ENCODE measurements around the gene MAGEB17.

The MAGEB17 gene

DNA sequence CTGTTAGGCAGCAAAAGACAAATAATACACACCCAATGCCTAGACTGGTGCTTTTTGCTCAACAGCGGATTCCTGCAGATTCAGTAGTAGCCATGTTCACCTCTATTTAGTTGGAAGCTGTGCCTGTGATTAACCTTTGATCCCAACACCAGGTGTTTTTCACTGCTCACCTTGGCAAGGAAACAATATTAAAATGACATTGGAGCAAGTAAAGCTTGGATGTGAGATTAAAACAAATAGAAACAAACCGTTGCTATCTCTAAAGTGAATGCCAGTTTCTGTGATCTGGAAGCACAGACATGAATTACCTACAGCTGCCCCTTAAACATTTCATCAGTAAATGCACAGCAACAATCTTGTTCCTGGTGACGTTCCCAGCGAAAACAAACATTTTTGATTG lies 35.7 kb downstream of the MAGEB17 start:
- H3K36me3 ChIP-seq (ENCODE audit: control insufficient read depth in 2 of 2, insufficient read depth in 2 of 2, low read length in 2 of 2), result no peaks in the 10 kb centered on the region
- H3K27ac ChIP-seq (ENCODE audit: low read depth in 2 of 2, low read length in 2 of 2), result no peak overlapping the region
- no peaks in the 10 kb centered on the region for H3K4me1 ChIP-seq (ENCODE audit: control insufficient read depth in 2 of 2, insufficient read depth in 2 of 2, low read length in 2 of 2)
- H3K4me3 ChIP-seq (ENCODE audit: low read length in 2 of 2), result no peak overlapping the region
- no peaks in the 10 kb centered on the region for H3K9me3 ChIP-seq (ENCODE audit: control insufficient read depth in 2 of 2, low read length in 2 of 2)
- no peak overlapping the region for H3K9ac ChIP-seq (ENCODE audit: low read depth in 1 of 2, low read length in 2 of 2)
- peaks cover 0 to 6% of the 10 kb centered on the region in 2 donors for H3K27me3 ChIP-seq (ENCODE audit: control insufficient read depth in 2 of 2, insufficient read depth in 2 of 2, low read length in 2 of 2)

DNA sequence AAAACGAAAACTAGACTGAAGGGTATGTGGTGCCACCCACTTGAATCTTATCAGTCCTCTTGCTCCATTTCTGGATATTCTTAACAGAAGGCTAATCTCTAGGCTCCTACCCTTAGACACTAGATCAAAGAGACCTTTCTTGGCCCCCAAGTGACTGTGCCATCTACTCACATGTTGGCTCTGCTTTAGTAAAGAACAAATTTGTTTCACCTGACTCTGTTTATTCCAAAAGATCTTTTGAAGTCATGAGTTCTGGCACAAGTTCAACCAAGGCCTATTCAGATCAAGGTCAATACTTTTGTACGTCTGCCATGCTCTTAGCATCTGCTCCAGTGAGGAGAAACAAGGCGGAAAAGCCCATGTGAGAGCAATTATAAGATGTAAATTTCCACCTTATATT lies 37.3 kb downstream of the MAGEB17 start:
- Histone ChIP-seq H3K4me1 (ENCODE audit: control insufficient read depth in 2 of 2, insufficient read depth in 2 of 2, low read length in 2 of 2) (no peaks in the 10 kb centered on the region), H3K27ac (ENCODE audit: low read depth in 2 of 2, low read length in 2 of 2) (no peak overlapping the region), H3K9me3 (ENCODE audit: control insufficient read depth in 2 of 2, low read length in 2 of 2) (no peaks in the 10 kb centered on the region), H3K4me3 (ENCODE audit: low read length in 2 of 2) (no peak overlapping the region), H3K9ac (ENCODE audit: low read depth in 1 of 2, low read length in 2 of 2) (no peak overlapping the region), H3K36me3 (ENCODE audit: control insufficient read depth in 2 of 2, insufficient read depth in 2 of 2, low read length in 2 of 2) (no peaks in the 10 kb centered on the region), H3K27me3 (ENCODE audit: control insufficient read depth in 2 of 2, insufficient read depth in 2 of 2, low read length in 2 of 2) (no peaks in the 10 kb centered on the region)

DNA sequence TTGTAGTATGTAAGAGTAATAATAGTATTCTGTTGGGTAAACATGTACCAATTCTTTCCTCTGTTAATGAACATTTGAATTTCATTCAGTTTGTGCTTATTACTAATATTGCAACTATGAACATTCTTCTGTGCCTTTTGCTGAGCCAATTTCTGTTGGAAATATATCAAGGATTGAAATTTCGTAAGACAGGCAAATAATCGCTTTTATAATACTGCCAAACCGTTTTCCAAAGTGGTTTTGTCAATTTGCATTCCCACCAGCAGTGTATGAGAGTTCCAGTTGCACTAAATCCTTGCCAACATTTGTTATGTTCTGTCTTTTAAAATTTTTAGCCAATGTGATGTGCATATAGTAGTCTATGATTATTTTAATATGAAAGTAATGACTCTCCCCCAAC lies 38.6 kb downstream of the MAGEB17 start:
- Histone ChIP-seq H3K9ac (ENCODE audit: low read depth in 1 of 2, low read length in 2 of 2) (no peak overlapping the region), H3K27me3 (ENCODE audit: control insufficient read depth in 2 of 2, insufficient read depth in 2 of 2, low read length in 2 of 2) (no peaks in the 10 kb centered on the region), H3K4me1 (ENCODE audit: control insufficient read depth in 2 of 2, insufficient read depth in 2 of 2, low read length in 2 of 2) (no peaks in the 10 kb centered on the region), H3K36me3 (ENCODE audit: control insufficient read depth in 2 of 2, insufficient read depth in 2 of 2, low read length in 2 of 2) (no peaks in the 10 kb centered on the region), H3K4me3 (ENCODE audit: low read length in 2 of 2) (no peak overlapping the region), H3K27ac (ENCODE audit: low read depth in 2 of 2, low read length in 2 of 2) (no peak overlapping the region), H3K9me3 (ENCODE audit: control insufficient read depth in 2 of 2, low read length in 2 of 2) (no peaks in the 10 kb centered on the region)

DNA sequence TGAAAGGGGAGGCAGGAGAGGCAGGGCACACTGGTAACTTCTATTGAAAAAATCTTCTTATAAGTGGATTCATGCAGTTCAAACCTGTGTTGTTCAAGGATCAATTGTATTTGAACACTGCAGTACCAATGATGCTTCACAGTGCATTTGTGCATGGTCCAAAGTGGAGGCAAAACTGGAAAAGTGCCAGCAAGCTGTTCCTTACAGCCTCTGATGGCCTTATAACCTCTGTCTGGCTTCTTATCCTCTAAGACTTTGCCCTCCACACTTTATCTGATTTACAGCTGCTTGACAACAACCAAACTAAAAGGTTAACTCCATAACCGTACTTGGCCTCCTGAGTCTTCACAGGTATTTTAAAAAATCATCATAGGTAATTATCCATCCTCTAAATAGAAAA lies 40.4 kb downstream of the MAGEB17 start:
- H3K4me1 ChIP-seq (ENCODE audit: control insufficient read depth in 2 of 2, insufficient read depth in 2 of 2, low read length in 2 of 2), result no peaks in the 10 kb centered on the region
- H3K9me3 ChIP-seq (ENCODE audit: control insufficient read depth in 2 of 2, low read length in 2 of 2), result no peaks in the 10 kb centered on the region
- no peaks in the 10 kb centered on the region for H3K36me3 ChIP-seq (ENCODE audit: control insufficient read depth in 2 of 2, insufficient read depth in 2 of 2, low read length in 2 of 2)
- no peak overlapping the region for H3K4me3 ChIP-seq (ENCODE audit: low read length in 2 of 2)
- H3K9ac ChIP-seq (ENCODE audit: low read depth in 1 of 2, low read length in 2 of 2), result no peak overlapping the region
- H3K27me3 ChIP-seq (ENCODE audit: control insufficient read depth in 2 of 2, insufficient read depth in 2 of 2, low read length in 2 of 2), result peaks cover 0 to 3% of the 10 kb centered on the region in 2 donors
- H3K27ac ChIP-seq (ENCODE audit: low read depth in 2 of 2, low read length in 2 of 2), result no peak overlapping the region

DNA sequence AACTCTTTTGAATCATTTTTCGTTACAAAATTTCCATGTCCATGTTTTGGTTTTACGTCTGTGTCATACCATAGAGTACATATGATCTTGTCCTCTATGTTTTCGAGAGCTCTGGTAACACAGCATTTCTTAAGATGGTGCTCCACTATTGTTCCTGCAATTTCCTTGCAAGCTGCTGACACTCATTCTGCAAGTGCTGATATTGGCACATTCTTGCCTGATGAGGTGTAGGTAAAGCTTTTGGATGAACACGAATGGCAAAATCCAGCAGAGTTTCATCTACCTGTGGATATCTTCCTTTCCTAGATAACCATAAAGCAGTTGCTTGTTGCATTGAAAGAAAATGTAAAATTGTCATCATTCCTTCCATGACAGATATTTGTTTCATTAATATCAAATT lies 41.3 kb downstream of the MAGEB17 start:
- Histone ChIP-seq H3K4me3 (ENCODE audit: low read length in 2 of 2) (no peak overlapping the region), H3K9me3 (ENCODE audit: control insufficient read depth in 2 of 2, low read length in 2 of 2) (no peaks in the 10 kb centered on the region), H3K27me3 (ENCODE audit: control insufficient read depth in 2 of 2, insufficient read depth in 2 of 2, low read length in 2 of 2) (peaks cover 0 to 3% of the 10 kb centered on the region in 2 donors), H3K36me3 (ENCODE audit: control insufficient read depth in 2 of 2, insufficient read depth in 2 of 2, low read length in 2 of 2) (no peaks in the 10 kb centered on the region), H3K9ac (ENCODE audit: low read depth in 1 of 2, low read length in 2 of 2) (no peak overlapping the region), H3K4me1 (ENCODE audit: control insufficient read depth in 2 of 2, insufficient read depth in 2 of 2, low read length in 2 of 2) (no peaks in the 10 kb centered on the region), H3K27ac (ENCODE audit: low read depth in 2 of 2, low read length in 2 of 2) (no peak overlapping the region)

DNA sequence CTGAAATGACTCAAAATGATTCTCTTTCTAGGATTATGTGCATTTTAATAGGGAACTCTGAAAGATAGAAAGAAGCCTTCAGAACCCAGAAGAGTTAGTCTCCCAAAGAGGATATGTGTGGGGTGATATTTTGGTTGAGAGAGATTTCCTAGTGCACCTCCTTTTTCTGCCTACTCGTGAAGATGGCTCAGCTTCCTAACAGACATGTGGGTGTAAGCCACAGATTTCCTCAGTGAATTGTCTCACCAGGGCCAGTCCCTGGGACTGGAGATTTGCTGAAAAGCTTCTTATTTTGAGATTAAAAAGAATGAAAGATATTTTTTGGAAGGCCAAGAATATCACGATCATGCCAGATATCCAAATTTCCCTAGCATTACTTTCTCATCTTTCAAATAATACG lies 42.8 kb downstream of the MAGEB17 start:
- no peaks in the 10 kb centered on the region for H3K36me3 ChIP-seq (ENCODE audit: control insufficient read depth in 2 of 2, insufficient read depth in 2 of 2, low read length in 2 of 2)
- H3K27me3 ChIP-seq (ENCODE audit: control insufficient read depth in 2 of 2, insufficient read depth in 2 of 2, low read length in 2 of 2), result peaks cover 0 to 3% of the 10 kb centered on the region in 2 donors
- H3K9ac ChIP-seq (ENCODE audit: low read depth in 1 of 2, low read length in 2 of 2), result no peak overlapping the region
- no peak overlapping the region for H3K4me3 ChIP-seq (ENCODE audit: low read length in 2 of 2)
- no peaks in the 10 kb centered on the region for H3K4me1 ChIP-seq (ENCODE audit: control insufficient read depth in 2 of 2, insufficient read depth in 2 of 2, low read length in 2 of 2)
- H3K9me3 ChIP-seq (ENCODE audit: control insufficient read depth in 2 of 2, low read length in 2 of 2), result no peaks in the 10 kb centered on the region
- H3K27ac ChIP-seq (ENCODE audit: low read depth in 2 of 2, low read length in 2 of 2), result no peak overlapping the region

DNA sequence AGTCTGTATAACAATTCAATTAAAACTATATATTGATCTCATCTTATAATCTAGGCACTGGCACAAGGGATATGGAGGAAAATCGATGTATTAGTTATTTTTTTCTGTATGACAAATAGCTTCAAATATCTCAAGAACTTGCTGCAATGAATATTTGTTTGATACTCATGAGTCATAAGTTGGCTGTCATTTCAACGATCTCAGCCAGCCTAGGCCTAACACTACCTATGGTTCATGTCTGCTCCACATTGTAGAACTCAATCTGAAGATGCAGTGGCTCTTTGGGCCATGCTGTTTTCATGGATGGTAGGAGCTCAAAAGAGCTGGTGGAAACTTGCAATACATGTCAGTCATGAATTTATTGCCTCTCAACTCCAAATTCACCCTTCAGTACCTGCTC lies 44.7 kb downstream of the MAGEB17 start:
- Histone ChIP-seq H3K27me3 (ENCODE audit: control insufficient read depth in 2 of 2, insufficient read depth in 2 of 2, low read length in 2 of 2) (peaks cover 0 to 3% of the 10 kb centered on the region in 2 donors), H3K4me3 (ENCODE audit: low read length in 2 of 2) (no peak overlapping the region), H3K36me3 (ENCODE audit: control insufficient read depth in 2 of 2, insufficient read depth in 2 of 2, low read length in 2 of 2) (no peaks in the 10 kb centered on the region), H3K27ac (ENCODE audit: low read depth in 2 of 2, low read length in 2 of 2) (no peak overlapping the region), H3K4me1 (ENCODE audit: control insufficient read depth in 2 of 2, insufficient read depth in 2 of 2, low read length in 2 of 2) (no peaks in the 10 kb centered on the region), H3K9me3 (ENCODE audit: control insufficient read depth in 2 of 2, low read length in 2 of 2) (no peaks in the 10 kb centered on the region), H3K9ac (ENCODE audit: low read depth in 1 of 2, low read length in 2 of 2) (no peak overlapping the region)

DNA sequence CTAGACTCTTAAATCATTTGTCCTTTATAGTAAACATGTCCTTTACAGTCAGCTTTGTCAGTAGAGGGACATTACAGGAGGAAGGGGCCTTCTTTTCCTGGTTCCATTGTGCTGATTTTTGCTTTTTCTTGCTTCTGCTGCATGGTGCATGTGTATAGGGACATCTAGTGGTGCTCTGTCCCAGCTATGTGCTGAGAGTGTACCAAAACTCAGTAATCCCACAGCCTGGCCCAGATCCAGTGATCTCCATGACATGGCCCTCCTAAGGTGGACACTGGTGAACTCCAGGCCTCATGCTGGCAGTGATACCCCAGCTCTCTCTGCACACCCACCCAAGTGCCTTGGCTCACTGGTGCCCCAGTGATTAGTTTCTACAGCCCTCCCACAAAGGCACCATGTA lies 45.2 kb downstream of the MAGEB17 start:
- peaks cover 0 to 3% of the 10 kb centered on the region in 2 donors for H3K27me3 ChIP-seq (ENCODE audit: control insufficient read depth in 2 of 2, insufficient read depth in 2 of 2, low read length in 2 of 2)

DNA sequence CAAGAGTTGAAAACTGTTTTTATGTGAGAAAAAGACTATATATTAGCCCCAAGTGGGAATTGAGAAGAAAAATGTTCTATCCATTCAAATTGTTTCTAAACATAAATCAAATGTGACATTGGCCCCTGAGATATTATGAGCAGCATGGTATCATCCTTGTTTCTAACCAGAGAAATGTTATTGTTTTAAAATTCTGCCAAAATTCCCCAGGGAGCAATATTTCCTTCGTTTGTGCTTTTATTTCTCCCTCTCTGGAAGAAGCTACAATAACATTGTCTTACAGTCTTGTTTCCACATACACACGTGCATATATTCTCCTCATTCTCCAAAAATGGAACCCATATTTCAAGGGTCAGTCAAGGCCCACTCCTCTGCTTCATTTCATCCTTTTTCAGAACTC lies 46.7 kb downstream of the MAGEB17 start:
- Histone ChIP-seq H3K9ac (ENCODE audit: low read depth in 1 of 2, low read length in 2 of 2) (no peak overlapping the region), H3K4me3 (ENCODE audit: low read length in 2 of 2) (no peak overlapping the region), H3K9me3 (ENCODE audit: control insufficient read depth in 2 of 2, low read length in 2 of 2) (no peaks in the 10 kb centered on the region), H3K4me1 (ENCODE audit: control insufficient read depth in 2 of 2, insufficient read depth in 2 of 2, low read length in 2 of 2) (no peaks in the 10 kb centered on the region), H3K27me3 (ENCODE audit: control insufficient read depth in 2 of 2, insufficient read depth in 2 of 2, low read length in 2 of 2) (peaks cover 0 to 3% of the 10 kb centered on the region in 2 donors), H3K27ac (ENCODE audit: low read depth in 2 of 2, low read length in 2 of 2) (no peak overlapping the region), H3K36me3 (ENCODE audit: control insufficient read depth in 2 of 2, insufficient read depth in 2 of 2, low read length in 2 of 2) (no peaks in the 10 kb centered on the region)

More for the DNA sequence above, 45.2 kb downstream of the MAGEB17 start:
- H3K9ac ChIP-seq (ENCODE audit: low read depth in 1 of 2, low read length in 2 of 2), result no peak overlapping the region
- H3K9me3 ChIP-seq (ENCODE audit: control insufficient read depth in 2 of 2, low read length in 2 of 2), result no peaks in the 10 kb centered on the region
- no peaks in the 10 kb centered on the region for H3K4me1 ChIP-seq (ENCODE audit: control insufficient read depth in 2 of 2, insufficient read depth in 2 of 2, low read length in 2 of 2)
- no peaks in the 10 kb centered on the region for H3K36me3 ChIP-seq (ENCODE audit: control insufficient read depth in 2 of 2, insufficient read depth in 2 of 2, low read length in 2 of 2)
- H3K27ac ChIP-seq (ENCODE audit: low read depth in 2 of 2, low read length in 2 of 2), result no peak overlapping the region
- H3K4me3 ChIP-seq (ENCODE audit: low read length in 2 of 2), result no peak overlapping the region

DNA sequence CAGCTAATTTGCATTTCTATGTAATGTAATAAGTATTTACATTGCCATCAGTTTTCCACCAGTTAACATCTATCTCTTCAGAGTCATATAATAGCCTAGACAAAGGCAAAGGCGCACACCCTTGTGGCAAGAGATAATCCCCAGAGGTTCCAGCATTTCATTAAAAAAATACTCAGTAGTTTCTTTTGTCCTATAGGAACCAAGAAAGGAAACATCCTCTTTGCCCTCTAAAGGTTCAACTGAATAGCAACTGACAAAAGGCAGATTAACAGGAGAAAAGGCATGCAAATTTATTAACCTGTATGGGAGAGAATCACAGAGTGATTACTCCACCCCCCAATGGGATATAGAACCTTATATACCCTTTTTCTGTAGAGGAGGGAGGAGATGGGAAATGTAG lies 48.4 kb downstream of the MAGEB17 start:
- H3K36me3 ChIP-seq (ENCODE audit: control insufficient read depth in 2 of 2, insufficient read depth in 2 of 2, low read length in 2 of 2), result no peaks in the 10 kb centered on the region
- H3K27ac ChIP-seq (ENCODE audit: low read depth in 2 of 2, low read length in 2 of 2), result no peak overlapping the region
- H3K4me1 ChIP-seq (ENCODE audit: control insufficient read depth in 2 of 2, insufficient read depth in 2 of 2, low read length in 2 of 2), result no peaks in the 10 kb centered on the region
- no peak overlapping the region for H3K9ac ChIP-seq (ENCODE audit: low read depth in 1 of 2, low read length in 2 of 2)
- H3K27me3 ChIP-seq (ENCODE audit: control insufficient read depth in 2 of 2, insufficient read depth in 2 of 2, low read length in 2 of 2), result peaks cover 0 to 3% of the 10 kb centered on the region in 2 donors
- no peak overlapping the region for H3K4me3 ChIP-seq (ENCODE audit: low read length in 2 of 2)
- no peaks in the 10 kb centered on the region for H3K9me3 ChIP-seq (ENCODE audit: control insufficient read depth in 2 of 2, low read length in 2 of 2)

Data from mucosa of rectum (tissue), 2 donors.